ENCODE data around the gene JADE2. TPM values are rescaled to one million over a fixed set of nuclear protein-coding genes. Genes with fewer than 3 reads are reported as not detected.

Gene JADE2
- total and polyA plus RNA-seq, 2 donors (not counting 3 experiments of a cell fraction or from before 2014, with no cell fraction given), result 11.6 to 31.1 TPM

DNA sequence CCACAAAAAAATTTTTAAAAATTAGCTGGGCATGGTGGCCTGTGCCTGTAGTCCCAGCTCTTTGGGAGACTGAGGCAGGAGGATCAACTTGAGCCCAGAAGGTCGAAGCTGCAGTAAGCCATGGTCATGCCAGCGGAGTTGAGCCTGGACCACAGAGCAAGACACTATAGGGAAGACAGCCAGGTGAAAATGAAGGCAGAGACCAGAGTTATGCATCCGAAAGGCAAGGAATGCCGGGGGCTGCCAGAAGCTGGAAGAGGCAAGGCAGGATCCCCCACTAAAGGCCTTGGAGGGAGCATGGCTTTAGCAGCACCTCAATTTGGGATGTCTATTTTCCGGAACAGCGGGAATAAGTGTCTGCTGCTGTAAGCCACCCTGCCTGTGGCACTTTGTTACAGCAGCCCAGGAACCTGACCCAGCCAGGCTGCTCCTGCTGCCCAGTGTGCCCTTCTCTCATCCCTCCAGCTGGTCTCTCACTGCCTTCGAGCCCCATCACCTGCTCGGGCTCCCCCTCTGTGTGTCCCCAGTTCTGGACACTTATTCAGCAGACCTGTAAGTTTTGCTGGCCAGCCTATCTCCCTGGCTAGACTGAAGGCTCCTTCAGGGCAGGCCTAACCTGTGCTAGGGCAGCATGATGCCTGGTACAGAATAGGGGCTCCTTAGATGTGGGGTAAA lies 16.8 kb upstream of the JADE2 start:
- no peak for FAIRE-seq
- TF ChIP-seq MAX (IDR thresholded peaks at IDR 0.05; ENCODE audit: insufficient read depth, insufficient read length) (no peak), MYC (IDR thresholded peaks at IDR 0.05; ENCODE audit: low read depth, low read length) (no peak), POLR2A (IDR thresholded peaks at IDR 0.05; ENCODE audit: low read depth, low read length) (no peak), POLR2AphosphoS5 (IDR thresholded peaks at IDR 0.05; ENCODE audit: insufficient read depth, low read depth, low read length) (no peak), GATA2 (IDR thresholded peaks at IDR 0.05; ENCODE audit: insufficient read depth, insufficient read length, low read depth, low read length) (no peak), EZH2 (IDR thresholded peaks at IDR 0.05; ENCODE audit: borderline replicate concordance, low read depth, low read length, severe bottlenecking) (no peak), JUN (IDR thresholded peaks at IDR 0.05; ENCODE audit: borderline replicate concordance, insufficient read depth, insufficient read length, low read depth) (no peak), FOS (IDR thresholded peaks at IDR 0.05; ENCODE audit: borderline replicate concordance, insufficient read depth, low read length) (no peak)
- TF ChIP-seq, protein P1, sequence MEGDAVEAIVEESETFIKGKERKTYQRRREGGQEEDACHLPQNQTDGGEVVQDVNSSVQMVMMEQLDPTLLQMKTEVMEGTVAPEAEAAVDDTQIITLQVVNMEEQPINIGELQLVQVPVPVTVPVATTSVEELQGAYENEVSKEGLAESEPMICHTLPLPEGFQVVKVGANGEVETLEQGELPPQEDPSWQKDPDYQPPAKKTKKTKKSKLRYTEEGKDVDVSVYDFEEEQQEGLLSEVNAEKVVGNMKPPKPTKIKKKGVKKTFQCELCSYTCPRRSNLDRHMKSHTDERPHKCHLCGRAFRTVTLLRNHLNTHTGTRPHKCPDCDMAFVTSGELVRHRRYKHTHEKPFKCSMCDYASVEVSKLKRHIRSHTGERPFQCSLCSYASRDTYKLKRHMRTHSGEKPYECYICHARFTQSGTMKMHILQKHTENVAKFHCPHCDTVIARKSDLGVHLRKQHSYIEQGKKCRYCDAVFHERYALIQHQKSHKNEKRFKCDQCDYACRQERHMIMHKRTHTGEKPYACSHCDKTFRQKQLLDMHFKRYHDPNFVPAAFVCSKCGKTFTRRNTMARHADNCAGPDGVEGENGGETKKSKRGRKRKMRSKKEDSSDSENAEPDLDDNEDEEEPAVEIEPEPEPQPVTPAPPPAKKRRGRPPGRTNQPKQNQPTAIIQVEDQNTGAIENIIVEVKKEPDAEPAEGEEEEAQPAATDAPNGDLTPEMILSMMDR (IDR thresholded peaks at IDR 0.05; ENCODE audit: extremely low read depth in 1 of 2, insufficient read depth in 1 of 2, low read depth in 1 of 2, low read length in 2 of 2), result no peak

More for the DNA sequence above, 16.8 kb upstream of the JADE2 start:
- no peak for DNase-seq (ENCODE audit: low read depth, low spot score)
- no peaks in the 10 kb centered on the region for H3K27me3 ChIP-seq (ENCODE audit: control insufficient read depth in 2 of 2, insufficient read depth in 2 of 2, low read length in 2 of 2)
- H3K9me3 ChIP-seq (replicated peaks; ENCODE audit: control insufficient read depth, insufficient read depth, low read length), result no peaks in the 10 kb centered on the region
- ChIA-PET CTCF (no interaction called here), POLR2A (no interaction called here)
- H3K27ac ChIP-seq (ENCODE audit: insufficient read depth, low read depth, low read length), result no peak overlapping the region
- H3K4me3 ChIP-seq (replicated peaks in 1 of 3; ENCODE audit: insufficient read depth in 1 of 3, low read depth in 1 of 3, low read length in 3 of 3), result no peak overlapping the region
- H3K9ac ChIP-seq (replicated peaks; ENCODE audit: extremely low read depth, insufficient read depth, low read length), result no peak overlapping the region
- no peaks in the 10 kb centered on the region for H4K20me1 ChIP-seq (replicated peaks; ENCODE audit: control insufficient read depth, extremely low read depth, insufficient read depth, low read length)
- H3K9me1 ChIP-seq (replicated peaks; ENCODE audit: control insufficient read depth, extremely low read depth, insufficient read depth, low read length), result no peaks in the 10 kb centered on the region
- intact Hi-C loops (cut with micrococcal nuclease) (no loop called here), dilution Hi-C loops (cut with MboI; ENCODE audit: extremely low pct_ligation_motif_present, low sequenced_read_pairs) (no loop called here)
- no peaks in the 10 kb centered on the region for H3K79me2 ChIP-seq (ENCODE audit: control insufficient read depth, insufficient read depth, low read length)
- peaks cover 24% of the 10 kb centered on the region for H3K4me1 ChIP-seq (ENCODE audit: control insufficient read depth, extremely low read depth, insufficient read depth, low read length)
- H3K36me3 ChIP-seq (ENCODE audit: control insufficient read depth in 2 of 2, extremely low read depth in 1 of 2, insufficient read depth in 2 of 2, low read length in 2 of 2), result no peaks in the 10 kb centered on the region
- BruUV-seq (replicated peaks), result no TSS peak
- H3K4me2 ChIP-seq (ENCODE audit: insufficient read depth, low read length), result no peak overlapping the region
- H2AFZ ChIP-seq (ENCODE audit: low read depth, low read length), result no peak overlapping the region
